Aorta (tissue), 5 donors: ENCODE results near the gene LAMA5. TPM values are rescaled to one million over a fixed set of nuclear protein-coding genes. Genes with fewer than 3 reads are reported as not detected.
A peak's percentile ranks its signal among the peaks of the same experiment; 100 is the strongest.

Experiments
- ATAC-seq: fragments of 200-7000 bp; cut with Tn5 transposase; one replicate; pipeline ENCODE4 v1.9.1; 2022; ENCODE audit warnings: moderate library complexity; ENCODE audit not compliant: low FRiP score
- DNase-seq, 2 donors: peaks; one replicate each; pipeline ENCODE4 v3.0.0-alpha.2; 2020
- H3K27ac ChIP-seq, 2 donors: one replicate each; pipeline ENCODE4 v1.5.1; 2013; ENCODE audit warnings: low read length in 2 of 2, mild to moderate bottlenecking in 2 of 2, moderate library complexity in 2 of 2, control low read depth in 1 of 2, inconsistent platforms in 1 of 2, low read depth in 1 of 2
- H3K27me3 ChIP-seq, 2 donors: one replicate each; pipeline ENCODE4 v1.6.1; 2013; ENCODE audit warnings: control low read depth in 1 of 2, low read length in 1 of 2, mild to moderate bottlenecking in 1 of 2, moderate library complexity in 1 of 2; ENCODE audit not compliant: insufficient read depth in 2 of 2, control insufficient read depth in 1 of 2
- H3K36me3 ChIP-seq, 2 donors: one replicate each; pipeline ENCODE4 v1.6.1; 2013; ENCODE audit warnings: control low read depth in 1 of 2, low read length in 1 of 2, mild to moderate bottlenecking in 1 of 2; ENCODE audit not compliant: insufficient read depth in 2 of 2, control insufficient read depth in 1 of 2
- H3K4me1 ChIP-seq, 2 donors: one replicate each; pipeline ENCODE4 v1.6.1; 2013; ENCODE audit warnings: low read length in 2 of 2, control low read depth in 1 of 2, mild to moderate bottlenecking in 1 of 2, moderate library complexity in 1 of 2; ENCODE audit not compliant: insufficient read depth in 2 of 2, control insufficient read depth in 1 of 2
- H3K4me3 ChIP-seq, 2 donors: one replicate each; pipeline ENCODE4 v1.5.1; 2013; ENCODE audit warnings: low read length in 2 of 2, control low read depth in 1 of 2, mild to moderate bottlenecking in 1 of 2
- H3K9me3 ChIP-seq: one replicate; pipeline ENCODE4 v1.6.1; 2013; ENCODE audit warnings: mild to moderate bottlenecking, low read length; ENCODE audit not compliant: control insufficient read depth
- WGBS, 2 donors: extraction: QIAGEN DNeasy Blood & Tissue Kit; methylation state at CpG; one replicate each; pipeline ENCODE4 v1.1.7; 2013; 5-methylcytosine and 5-hydroxymethylcytosine counted together
- intact Hi-C, 2 donors: fragments of 100-400 bp; cut with DNase I; formaldehyde crosslinking; loops; one replicate each; pipeline versions ENCODE4 v1.14.2 to v1.15.0; 2022
- polyA plus RNA-seq, 2 donors: library from polyadenylated mRNA; stranded (reverse); fragments of 200-250 nt; gene quantifications; one replicate each; pipeline ENCODE4 v1.2.3, GENCODE V29; 2013
- total RNA-seq, 2 donors: library from RNA; stranded (reverse); fragmentation: NEBNext Ultra II Directional; extraction: Animal tissue kit (Norgen Biotek cat#: 25700); gene quantifications; one replicate each; pipeline ENCODE4 v1.2.1, GENCODE V29; 2021
- donor health status: healthy with polysubstance abuse.
- donor health status: Bipolar disorder and iron deficiency.
- donor health status: DM: no; HTN: no; CAD: no.
- donor health status: DM: no; HTN: no; CAD: no.
- donor health status: DM: yes; HTN: yes; CAD: no.

The LAMA5 gene
- total and polyA plus RNA-seq, 4 donors, result 52.2 to 395 (median 353) TPM

- no peaks in the 10 kb centered on the region for H3K27me3 ChIP-seq
- H3K36me3 ChIP-seq, result peaks cover 0 to 1% of the 10 kb centered on the region in 2 donors
- no peaks in the 10 kb centered on the region for H3K4me1 ChIP-seq
- no peak overlapping the region for H3K4me3 ChIP-seq
- no peaks in the 10 kb centered on the region for H3K9me3 ChIP-seq
- H3K27ac ChIP-seq, result peak overlapping the region in 1 of 2 donors; percentile 86
- peak; percentile 34 for ATAC-seq
- WGBS, 2 donors, result 16 to 22% methylated on average over 23 to 25 of the region's 25 CpGs
- peak; percentile 79 to 88 for DNase-seq
- intact Hi-C loops, result no loop called here
These were observed 7.5 kb downstream of the LAMA5 start for GRCh38 chr20:62359491-62360121.

GRCh38 chr20:62359043-62359490 is 8.0 kb downstream of the LAMA5 start:
- H3K27ac ChIP-seq, result peak overlapping the region in 1 of 2 donors; percentile 86
- intact Hi-C loops, result no loop called here
- no peaks in the 10 kb centered on the region for H3K9me3 ChIP-seq
- no peaks in the 10 kb centered on the region for H3K4me1 ChIP-seq
- WGBS, 2 donors, result 48 to 56% methylated on average over 16 of the region's 16 CpGs
- peaks cover 0 to 1% of the 10 kb centered on the region in 2 donors for H3K36me3 ChIP-seq
- H3K4me3 ChIP-seq, result no peak overlapping the region
- DNase-seq (peak in 1 of 2 donors; percentile 83), ATAC-seq (no peak)
- no peaks in the 10 kb centered on the region for H3K27me3 ChIP-seq

GRCh38 chr20:62358171-62359042 is 8.7 kb downstream of the LAMA5 start:
- ATAC-seq (peak; percentile 7), DNase-seq (peak; percentile 82 to 84)
- WGBS, 2 donors, result 25 to 26% methylated on average over 19 to 24 of the region's 24 CpGs
- intact Hi-C loops, result no loop called here
- Histone ChIP-seq H3K4me3 (no peak overlapping the region), H3K27me3 (no peaks in the 10 kb centered on the region), H3K27ac (peak overlapping the region; percentile 15 to 86), H3K36me3 (peaks cover 0 to 1% of the 10 kb centered on the region in 2 donors), H3K4me1 (no peaks in the 10 kb centered on the region), H3K9me3 (no peaks in the 10 kb centered on the region)

GRCh38 chr20:62357681-62358080 is 9.4 kb downstream of the LAMA5 start:
- no peak for DNase-seq
- no peak overlapping the region for H3K4me3 ChIP-seq
- peaks cover 0 to 1% of the 10 kb centered on the region in 2 donors for H3K36me3 ChIP-seq
- peak overlapping the region; percentile 15 to 86 for H3K27ac ChIP-seq
- intact Hi-C loops, result no loop called here
- 30 to 39% methylated on average over 7 of the region's 7 CpGs for WGBS, 2 donors
- ATAC-seq, result no peak
- H3K27me3 ChIP-seq, result no peaks in the 10 kb centered on the region
- H3K9me3 ChIP-seq, result no peaks in the 10 kb centered on the region
- no peaks in the 10 kb centered on the region for H3K4me1 ChIP-seq

GRCh38 chr20:62357187-62357667 is 9.9 kb downstream of the LAMA5 start:
- Histone ChIP-seq H3K36me3 (peaks cover 0 to 1% of the 10 kb centered on the region in 2 donors), H3K27me3 (no peaks in the 10 kb centered on the region), H3K4me3 (no peak overlapping the region), H3K4me1 (no peaks in the 10 kb centered on the region), H3K27ac (peak overlapping the region; percentile 97), H3K9me3 (no peaks in the 10 kb centered on the region)
- ATAC-seq (peak; percentile 45), DNase-seq (peak; percentile 90 to 94)
- 7% methylated on average over 24 to 25 of the region's 25 CpGs for WGBS, 2 donors
- intact Hi-C loops, result no loop called here

- DNase-seq (no peak), ATAC-seq (no peak)
- Histone ChIP-seq H3K4me1 (no peaks in the 10 kb centered on the region), H3K4me3 (no peak overlapping the region), H3K9me3 (no peaks in the 10 kb centered on the region), H3K27ac (peak overlapping the region; percentile 97), H3K27me3 (no peaks in the 10 kb centered on the region), H3K36me3 (no peaks in the 10 kb centered on the region)
- intact Hi-C loops, result no loop called here
- WGBS, 2 donors, result 1 to 5% methylated on average over 16 to 17 of the region's 17 CpGs
These were observed 10.4 kb downstream of the LAMA5 start for GRCh38 chr20:62356589-62357186.

- H3K9me3 ChIP-seq, result no peaks in the 10 kb centered on the region
- peak overlapping the region; percentile 97 for H3K27ac ChIP-seq
- H3K4me1 ChIP-seq, result no peaks in the 10 kb centered on the region
- peak; percentile 71 for ATAC-seq
- no peaks in the 10 kb centered on the region for H3K27me3 ChIP-seq
- H3K36me3 ChIP-seq, result no peaks in the 10 kb centered on the region
- no peak overlapping the region for H3K4me3 ChIP-seq
- DNase-seq, result peak; percentile 80 to 93
- intact Hi-C loops, result no loop called here
- WGBS, 2 donors, result 5 to 7% methylated on average over 29 of the region's 29 CpGs
These were observed 11.1 kb downstream of the LAMA5 start for GRCh38 chr20:62355878-62356588.

GRCh38 chr20:62355516-62355877 is 11.6 kb downstream of the LAMA5 start:
- Histone ChIP-seq H3K36me3 (no peaks in the 10 kb centered on the region), H3K27ac (peak overlapping the region; percentile 77 to 94), H3K9me3 (no peaks in the 10 kb centered on the region), H3K4me3 (no peak overlapping the region), H3K4me1 (no peaks in the 10 kb centered on the region), H3K27me3 (no peaks in the 10 kb centered on the region)
- 4 to 10% methylated on average over 11 of the region's 11 CpGs for WGBS, 2 donors
- DNase-seq, result peak; percentile 81 to 91
- ATAC-seq, result peak; percentile 47
- intact Hi-C loops, result no loop called here
